Adrenal gland (tissue), 5 donors: ENCODE measurements around the gene PDE2A.

Experiments used
- POLR2A ChIP-seq, 2 donors: fragments of 450-650 bp; IDR thresholded peaks; one replicate each; pipeline ENCODE4 v1.6.1; 2017; ENCODE audit warnings: antibody characterized with exemption in 2 of 2, mild to moderate bottlenecking in 2 of 2, moderate library complexity in 1 of 2
- TF ChIP-seq, protein P1 (sequence below), 6 experiments: fragments of 450-650 bp in 4 of 6; fragments of 200-600 bp in 2 of 6; sonication (generic) in 1 of 6; IDR thresholded peaks; 1 replicate in 5 of 6; 2 replicates in 1 of 6; pipeline versions ENCODE4 v1.5.1 to v1.8.0; 2016 to 2021; ENCODE audit warnings: antibody characterized with exemption in 6 of 6, mild to moderate bottlenecking in 2 of 6, moderate library complexity in 1 of 6
- donor health status: DM: no; HTN: no; CAD: no.

GRCh38 chr11:72723508-72723907 lies 49.3 kb upstream of the PDE2A start:
- peak in 1 of 2 donors; percentile 12 for TF ChIP-seq POLR2A (IDR thresholded peaks at IDR 0.05)
- TF ChIP-seq, protein P1, sequence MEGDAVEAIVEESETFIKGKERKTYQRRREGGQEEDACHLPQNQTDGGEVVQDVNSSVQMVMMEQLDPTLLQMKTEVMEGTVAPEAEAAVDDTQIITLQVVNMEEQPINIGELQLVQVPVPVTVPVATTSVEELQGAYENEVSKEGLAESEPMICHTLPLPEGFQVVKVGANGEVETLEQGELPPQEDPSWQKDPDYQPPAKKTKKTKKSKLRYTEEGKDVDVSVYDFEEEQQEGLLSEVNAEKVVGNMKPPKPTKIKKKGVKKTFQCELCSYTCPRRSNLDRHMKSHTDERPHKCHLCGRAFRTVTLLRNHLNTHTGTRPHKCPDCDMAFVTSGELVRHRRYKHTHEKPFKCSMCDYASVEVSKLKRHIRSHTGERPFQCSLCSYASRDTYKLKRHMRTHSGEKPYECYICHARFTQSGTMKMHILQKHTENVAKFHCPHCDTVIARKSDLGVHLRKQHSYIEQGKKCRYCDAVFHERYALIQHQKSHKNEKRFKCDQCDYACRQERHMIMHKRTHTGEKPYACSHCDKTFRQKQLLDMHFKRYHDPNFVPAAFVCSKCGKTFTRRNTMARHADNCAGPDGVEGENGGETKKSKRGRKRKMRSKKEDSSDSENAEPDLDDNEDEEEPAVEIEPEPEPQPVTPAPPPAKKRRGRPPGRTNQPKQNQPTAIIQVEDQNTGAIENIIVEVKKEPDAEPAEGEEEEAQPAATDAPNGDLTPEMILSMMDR (IDR thresholded peaks at IDR 0.05): no peak
